Gastroesophageal sphincter (tissue), 4 donors: ENCODE results near the gene TMPRSS9. TPM values are rescaled to one million over a fixed set of nuclear protein-coding genes. Genes with fewer than 3 reads are reported as not detected.

ENCODE experiments used
- ATAC-seq: fragments of 150-250 bp; one replicate; pipeline ENCODE4 v1.9.1; 2016; ENCODE audit warnings: mild to moderate bottlenecking, moderate library complexity
- H3K27ac ChIP-seq, 4 donors: fragments of 200-600 bp; sonication (generic) in 3 of 4; 1 replicate in 3 of 4; 2 replicates in 1 of 4; pipeline ENCODE4 v1.5.1; 2016 to 2019
- H3K27me3 ChIP-seq: fragments of 200-600 bp; sonication (generic); one replicate; pipeline ENCODE4 v1.5.1; 2019
- H3K36me3 ChIP-seq, 2 donors: fragments of 200-600 bp; sonication (generic); one replicate each; pipeline ENCODE4 v1.5.1; 2019; ENCODE audit warnings: control low read depth in 1 of 2
- H3K4me1 ChIP-seq, 3 donors: fragments of 200-600 bp; sonication (generic); 1 replicate in 2 of 3; 2 replicates in 1 of 3; pipeline ENCODE4 v1.5.1; 2016 to 2019; ENCODE audit warnings: control low read depth in 2 of 3
- H3K4me3 ChIP-seq, 2 donors: fragments of 200-600 bp; sonication (generic); one replicate each; pipeline ENCODE4 v1.5.1; 2019; ENCODE audit warnings: mild to moderate bottlenecking in 1 of 2, moderate library complexity in 1 of 2
- H3K9me3 ChIP-seq, 3 donors: fragments of 200-600 bp; sonication (generic); one replicate each; pipeline ENCODE4 v1.5.1; 2017 to 2019; ENCODE audit warnings: control low read depth in 2 of 3
- CTCF ChIP-seq, 4 experiments: fragments of 200-600 bp in 2 of 4; fragments of 450-650 bp in 2 of 4; sonication (generic) in 1 of 4; IDR thresholded peaks; one replicate each; pipeline ENCODE4 v1.5.1; 2017 to 2019; ENCODE audit warnings: antibody characterized with exemption in 4 of 4, mild to moderate bottlenecking in 2 of 4, moderate library complexity in 2 of 4
- EP300 ChIP-seq: sonication (generic); formaldehyde crosslinking; IDR thresholded peaks from one replicate; pipeline ENCODE4 v1.6.1; 2017; ENCODE audit warnings: antibody characterized with exemption, mild to moderate bottlenecking
- POLR2A ChIP-seq, 2 donors: fragments of 450-650 bp; IDR thresholded peaks; one replicate each; pipeline ENCODE4 v1.6.1; 2017; ENCODE audit warnings: antibody characterized with exemption in 2 of 2, mild to moderate bottlenecking in 2 of 2, moderate library complexity in 1 of 2
- POLR2AphosphoS5 ChIP-seq: sonication (generic); formaldehyde crosslinking; IDR thresholded peaks from one replicate; pipeline ENCODE4 v1.6.1; 2017; ENCODE audit warnings: antibody characterized with exemption
- WGBS, 2 donors: methylation state at CpG; one replicate each; pipeline ENCODE4 v1.1.5; 2018; ENCODE audit warnings: low coverage in 1 of 2; 5-methylcytosine and 5-hydroxymethylcytosine counted together
- total RNA-seq, 4 donors: library from RNA; depleted of rRNA; stranded (reverse); fragments of >200 nt; gene quantifications; one replicate each; pipeline ENCODE4 v1.1.0, GENCODE V29; 2016

Gene TMPRSS9
- total RNA-seq, 4 donors from 2014 or later: 0.54 TPM; not detected in 3

- Histone ChIP-seq H3K27me3 (no peaks in the 10 kb centered on the region), H3K4me3 (no peak overlapping the region), H3K27ac (no peak overlapping the region), H3K9me3 (no peaks in the 10 kb centered on the region), H3K36me3 (peaks cover 0 to 52% of the 10 kb centered on the region in 2 donors), H3K4me1 (peaks cover 0 to 33% (median 19%) of the 10 kb centered on the region in 3 donors)
- ATAC-seq: no peak
- TF ChIP-seq CTCF (IDR thresholded peaks at IDR 0.05): no peak
- no peak for TF ChIP-seq EP300
- no peak for TF ChIP-seq POLR2AphosphoS5
- TF ChIP-seq POLR2A (IDR thresholded peaks at IDR 0.05): no peak
- WGBS, 2 donors: 40 to 74% methylated on average over 2 to 9 of the region's 34 CpGs
Observed at GRCh38 chr19:2324220-2324948, 35.7 kb upstream of the TMPRSS9 start.

DNA sequence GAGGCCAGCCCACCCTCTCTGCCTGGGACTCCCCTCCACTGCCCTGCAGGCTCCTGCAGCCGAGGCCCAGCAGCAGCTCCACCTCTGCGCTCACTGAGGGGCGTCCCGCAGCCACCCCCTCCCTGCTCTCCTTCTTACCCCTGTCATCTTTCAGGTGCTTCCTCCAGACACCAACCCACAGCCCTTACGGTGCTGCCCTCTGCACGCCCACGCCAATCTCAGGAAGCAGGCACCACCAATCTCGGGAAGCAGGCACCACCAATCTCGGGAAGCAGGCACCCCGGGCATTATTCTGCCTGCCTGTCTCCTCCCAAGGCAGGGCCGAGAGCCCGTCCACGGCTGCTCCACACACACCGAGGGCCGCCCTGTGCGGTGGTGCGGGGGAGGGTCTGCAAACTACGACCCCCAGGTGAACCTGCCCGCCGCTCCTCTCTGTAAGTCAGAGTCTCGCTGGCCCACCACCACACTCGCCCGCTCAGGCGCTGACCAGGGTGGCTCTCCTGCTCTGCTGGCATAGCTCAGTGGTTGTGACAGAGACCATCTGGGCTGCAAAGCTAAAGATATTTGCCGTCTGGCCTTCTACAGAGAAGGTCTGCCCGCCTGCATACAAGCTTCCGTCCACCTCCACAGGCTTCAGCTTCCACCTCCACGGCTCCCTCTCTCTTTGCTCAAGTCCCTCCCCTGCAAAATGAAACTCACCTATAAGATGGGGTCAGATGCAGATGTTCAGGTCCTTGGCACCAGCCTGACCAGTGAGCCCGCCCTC is 34.6 kb upstream of the TMPRSS9 start:
- no peak overlapping the region for H3K27ac ChIP-seq
- H3K36me3 ChIP-seq: peaks cover 0 to 52% of the 10 kb centered on the region in 2 donors
- peaks cover 0 to 44% (median 30%) of the 10 kb centered on the region in 3 donors for H3K4me1 ChIP-seq
- no peak overlapping the region for H3K4me3 ChIP-seq
- no peaks in the 10 kb centered on the region for H3K9me3 ChIP-seq
- 69 to 73% methylated on average over 3 to 15 of the region's 29 CpGs for WGBS, 2 donors
- TF ChIP-seq EP300 (no peak), CTCF (IDR thresholded peaks at IDR 0.05) (no peak), POLR2A (IDR thresholded peaks at IDR 0.05) (no peak), POLR2AphosphoS5 (no peak)
- no peaks in the 10 kb centered on the region for H3K27me3 ChIP-seq
- no peak for ATAC-seq

- WGBS, 2 donors: 87 to 92% methylated on average over 6 to 7 of the region's 16 CpGs
- Histone ChIP-seq H3K27me3 (no peaks in the 10 kb centered on the region), H3K36me3 (peaks cover 0 to 43% of the 10 kb centered on the region in 2 donors), H3K9me3 (no peaks in the 10 kb centered on the region), H3K4me3 (no peak overlapping the region), H3K27ac (no peak overlapping the region), H3K4me1 (peaks cover 0 to 57% (median 36%) of the 10 kb centered on the region in 3 donors)
- TF ChIP-seq EP300 (no peak), POLR2AphosphoS5 (no peak), CTCF (IDR thresholded peaks at IDR 0.05) (no peak), POLR2A (IDR thresholded peaks at IDR 0.05) (no peak)
- ATAC-seq: no peak
Observed at GRCh38 chr19:2326699-2327360, 33.2 kb upstream of the TMPRSS9 start.

GRCh38 chr19:2327773-2328400 is 32.2 kb upstream of the TMPRSS9 start:
- WGBS, 2 donors: 0 to 1% methylated on average over 14 to 18 of the region's 18 CpGs
- H3K4me1 ChIP-seq: peaks cover 0 to 68% (median 46%) of the 10 kb centered on the region in 3 donors
- no peak for TF ChIP-seq EP300
- TF ChIP-seq POLR2A (IDR thresholded peaks at IDR 0.05): no peak
- TF ChIP-seq POLR2AphosphoS5: no peak
- TF ChIP-seq CTCF (IDR thresholded peaks at IDR 0.05): no peak

More at GRCh38 chr19:2327773-2328400, 32.2 kb upstream of the TMPRSS9 start:
- Histone ChIP-seq H3K27ac (peak overlapping the region in 3 of 4 donors; percentile 83 to 86 (median 84)), H3K4me3 (peak overlapping the region; percentile 87 to 93), H3K9me3 (no peaks in the 10 kb centered on the region), H3K27me3 (no peaks in the 10 kb centered on the region), H3K36me3 (peaks cover 0 to 32% of the 10 kb centered on the region in 2 donors)
- no peak for ATAC-seq
